Suppressor macrophage (primary cell): ENCODE results near the gene ABLIM1.

Source experiments
- DNase-seq, 4 experiments: peaks; one replicate each; pipeline ENCODE4 v3.0.0-alpha.2; 2020 to 2022

Gene ABLIM1

DNA sequence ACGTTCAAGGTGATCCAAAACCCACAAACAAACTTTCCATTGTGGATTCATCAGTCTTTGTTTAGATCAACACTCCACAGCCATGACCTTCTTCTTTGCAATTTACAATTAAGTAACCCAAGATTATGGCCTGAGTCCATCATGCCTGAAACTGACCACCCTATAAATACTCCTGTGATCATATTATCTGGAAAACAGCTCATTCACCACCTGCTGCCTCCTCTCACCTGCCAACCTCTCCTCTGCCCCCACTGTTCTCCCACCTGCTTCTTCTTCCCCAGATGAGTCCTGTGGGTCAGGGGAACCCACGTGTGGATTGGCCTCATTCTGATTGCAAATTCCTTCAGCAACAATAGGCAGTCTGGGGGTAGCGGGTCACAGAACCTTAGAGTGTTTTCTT, 81.4 kb downstream of the ABLIM1 start:
- DNase-seq = no peak

DNA sequence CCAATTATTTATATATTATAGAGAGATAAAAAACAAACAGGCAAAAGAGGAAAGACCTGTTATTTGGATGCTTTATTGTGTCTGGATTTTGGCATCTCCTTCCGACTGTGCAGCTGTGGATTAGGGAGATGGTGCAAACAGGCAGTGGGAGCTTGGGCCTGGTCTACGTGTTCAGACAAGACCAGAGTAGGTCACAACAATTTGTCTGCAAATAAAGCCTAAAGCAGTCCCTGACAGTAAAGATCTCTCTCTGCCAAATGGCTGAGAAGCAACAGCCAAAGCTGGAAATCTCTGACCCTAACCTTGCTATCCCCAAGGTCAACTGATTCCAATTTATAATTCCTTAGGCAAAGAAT, 82.0 kb downstream of the ABLIM1 start:
- DNase-seq = no peak

DNA sequence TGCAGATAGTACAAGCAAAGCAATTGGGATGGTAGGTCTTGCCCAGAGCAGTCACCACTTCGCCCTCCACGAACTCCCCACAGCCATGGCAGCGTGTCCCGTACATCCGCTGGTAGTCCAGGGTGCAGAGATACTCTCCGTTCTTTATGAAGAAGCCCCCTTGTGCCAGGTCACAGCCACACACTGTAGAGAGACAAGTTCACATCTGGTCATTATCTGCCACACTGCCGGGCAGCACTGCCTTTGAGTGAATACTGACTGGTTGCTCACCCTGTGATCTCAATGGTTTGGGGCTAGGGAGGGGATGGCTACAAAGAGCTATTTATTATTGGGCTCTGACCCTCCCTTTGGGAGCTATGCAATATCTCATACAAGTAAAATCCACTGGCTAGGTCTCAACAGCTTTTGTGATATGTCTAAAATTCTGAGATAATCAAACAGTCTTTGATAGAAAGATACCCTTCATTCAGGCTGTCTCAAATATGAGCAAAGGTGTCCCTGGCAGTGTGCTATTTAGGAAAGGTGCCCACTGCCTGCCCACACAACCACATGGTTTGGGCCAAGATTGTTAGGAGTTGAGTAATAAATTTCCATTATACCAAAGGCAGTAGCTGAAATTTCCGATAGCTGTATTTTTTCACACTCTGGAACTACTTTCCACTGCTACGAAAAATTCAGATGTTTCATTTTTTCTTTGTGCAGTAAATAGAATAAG, 82.5 kb downstream of the ABLIM1 start:
- DNase-seq = no peak

DNA sequence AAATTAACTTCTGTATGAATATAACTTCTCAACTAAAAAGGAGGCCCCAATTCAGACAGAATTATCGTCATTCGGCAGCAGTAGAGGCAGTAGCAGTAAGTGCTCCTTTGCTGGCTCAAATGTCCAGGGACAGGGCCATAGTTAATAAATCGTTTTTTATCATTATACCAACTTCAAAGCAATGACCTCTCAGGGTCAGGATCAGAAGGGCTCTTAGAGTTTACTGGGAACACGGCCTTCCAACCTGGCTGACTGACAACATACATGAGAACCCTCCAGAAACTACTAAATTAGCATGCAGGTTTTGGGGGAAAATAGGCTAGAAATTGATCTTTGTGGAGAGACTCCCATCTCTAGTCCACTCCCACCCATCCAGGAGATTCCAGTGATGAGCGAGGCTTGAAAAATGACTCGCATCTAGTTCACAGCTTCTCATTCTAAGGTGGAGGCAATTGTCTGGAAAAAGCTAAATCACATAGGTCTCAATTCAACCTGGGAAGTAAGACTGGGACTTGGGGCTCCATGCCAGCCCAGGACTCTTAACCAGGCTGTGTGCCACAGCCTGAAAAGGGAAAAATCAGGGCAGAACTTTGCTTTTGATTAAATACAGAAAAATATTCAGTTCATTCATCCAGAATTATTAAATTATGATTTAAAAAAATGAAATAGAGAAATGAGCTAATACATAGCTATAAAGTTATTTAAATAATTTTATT, 84.6 kb downstream of the ABLIM1 start:
- DNase-seq = no peak

DNA sequence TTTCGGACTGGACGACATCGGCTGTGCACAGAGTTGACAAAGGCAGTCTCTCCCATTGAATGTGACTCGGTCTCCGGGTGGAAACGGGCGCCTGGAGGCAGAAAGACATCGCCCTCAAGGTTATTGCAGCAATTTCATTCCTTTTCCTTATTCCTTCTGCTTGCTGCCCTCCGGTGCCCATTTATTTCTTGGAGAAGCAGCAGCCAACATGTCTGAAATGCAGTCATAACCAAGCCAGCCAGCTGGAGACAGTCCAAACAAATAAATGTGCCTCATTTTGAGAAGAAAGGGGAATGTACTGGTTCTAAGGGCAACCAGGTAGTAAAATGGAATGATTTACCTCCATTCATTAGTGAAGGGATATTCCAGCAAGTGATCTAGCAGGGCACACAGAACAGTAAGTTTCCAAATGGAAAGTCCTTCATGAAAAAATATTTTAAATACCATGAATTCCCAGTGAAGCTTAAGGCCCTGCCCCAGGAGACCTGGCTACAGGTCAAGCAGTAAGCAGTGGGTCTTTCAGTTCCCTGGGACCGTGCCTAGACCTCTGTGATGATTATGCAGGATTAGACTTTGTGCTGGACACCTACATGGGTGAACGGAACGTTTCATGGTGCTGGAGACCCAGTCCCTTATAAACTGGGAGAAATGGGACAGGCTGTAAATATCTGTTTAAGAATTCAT, 86.6 kb downstream of the ABLIM1 start:
- no peak for DNase-seq

DNA sequence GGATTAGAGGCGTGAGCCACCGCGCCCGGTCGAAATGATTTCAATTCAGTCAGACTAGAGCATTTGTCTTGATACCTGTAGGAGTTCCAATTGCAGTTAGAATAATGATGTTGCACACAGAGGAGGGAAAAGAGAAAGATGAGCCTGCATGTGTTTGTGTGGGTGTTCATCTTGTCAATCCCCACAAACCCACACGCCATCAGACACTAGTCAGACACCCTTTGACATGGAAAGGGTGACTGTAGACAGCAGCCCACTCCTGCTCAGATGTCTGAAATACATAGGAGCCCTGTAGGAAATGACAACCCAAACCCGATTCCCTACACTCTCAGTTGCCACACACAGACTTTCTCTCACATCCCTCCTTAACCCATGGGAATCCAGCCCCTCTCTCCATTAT, 92.0 kb downstream of the ABLIM1 start:
- peak in 3 of 4 experiments; percentile 15 to 46 (median 16) for DNase-seq

DNA sequence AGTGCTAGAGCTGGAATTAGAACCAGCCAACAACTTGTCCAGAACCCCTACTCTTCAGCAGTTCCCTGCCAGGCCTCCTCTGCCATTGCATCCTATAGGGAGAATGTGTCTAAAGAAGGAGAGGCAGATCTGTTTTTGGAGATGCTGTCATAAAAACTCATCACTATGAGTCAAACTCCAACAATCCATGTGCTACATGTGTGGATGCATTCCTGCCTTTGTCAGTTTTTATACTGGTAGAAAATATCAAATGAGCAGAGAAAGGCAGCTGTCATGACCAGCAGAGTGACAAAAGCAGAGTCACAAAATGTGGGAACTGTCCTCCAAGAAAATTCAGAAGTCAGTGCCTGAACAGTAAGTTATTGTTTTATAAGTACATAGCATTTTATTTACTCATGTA, 93.0 kb downstream of the ABLIM1 start:
- DNase-seq = peak in 1 of 4 experiments; percentile 3

DNA sequence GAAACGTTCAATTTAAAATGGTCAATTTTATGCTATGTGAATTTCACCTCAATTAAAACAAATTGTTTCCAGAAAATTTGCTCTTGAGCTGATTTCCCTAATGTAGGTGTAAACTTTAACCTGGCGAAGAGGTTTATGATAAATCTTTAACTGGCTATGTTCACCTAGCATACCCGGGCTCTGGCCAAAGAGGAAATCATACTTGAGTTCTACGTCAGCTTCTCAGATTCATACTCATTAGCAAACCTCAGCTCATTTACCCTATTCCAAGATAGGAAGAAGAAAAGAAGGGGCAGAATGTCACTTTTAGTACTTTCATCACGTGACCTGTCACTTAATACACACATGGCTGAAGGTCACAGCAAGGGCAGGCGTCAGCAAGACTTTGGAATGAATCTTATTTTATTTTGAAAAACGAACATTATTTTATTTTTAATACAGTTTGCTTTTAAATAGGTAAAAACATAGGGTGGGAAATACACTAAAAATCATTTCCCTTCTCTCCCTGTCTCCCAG, 97.0 kb downstream of the ABLIM1 start:
- DNase-seq = no peak

DNA sequence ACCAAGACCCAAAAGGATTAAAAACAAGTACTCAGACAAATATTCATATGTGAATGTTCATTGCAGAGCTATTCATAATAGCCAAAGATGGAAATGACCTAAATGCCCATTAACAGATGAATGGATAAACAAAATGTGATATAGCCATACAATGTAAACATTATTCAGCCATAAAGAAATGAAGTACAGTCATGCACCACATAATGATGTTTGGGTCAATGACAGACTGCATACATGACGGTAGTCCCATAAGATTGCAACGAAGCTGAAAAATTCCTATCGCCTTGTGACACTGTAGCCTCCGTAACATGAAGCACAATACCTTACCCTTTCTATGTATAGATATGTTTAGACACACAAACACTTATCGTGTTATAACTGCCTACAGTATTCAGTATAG, 97.9 kb downstream of the ABLIM1 start:
- DNase-seq = no peak

DNA sequence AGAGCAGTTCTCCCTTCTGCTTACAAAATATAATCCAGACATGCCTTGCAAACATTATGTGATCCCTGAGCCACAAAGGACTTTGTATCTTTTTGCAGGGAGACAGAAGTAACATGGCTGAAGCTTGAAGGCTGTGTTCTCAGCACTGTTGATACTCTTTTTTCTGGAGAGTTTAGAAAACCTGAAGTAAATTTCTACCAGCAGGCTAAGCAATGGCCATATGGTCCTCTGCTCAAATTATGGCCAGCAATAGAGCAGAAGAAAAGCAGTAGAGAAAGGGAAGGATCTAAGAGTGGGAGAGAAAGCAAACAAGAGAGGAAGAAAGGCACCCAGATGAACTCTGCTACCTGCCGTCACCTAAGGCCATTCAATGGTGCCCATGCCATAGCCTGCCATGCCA, 98.4 kb downstream of the ABLIM1 start:
- DNase-seq = no peak

DNA sequence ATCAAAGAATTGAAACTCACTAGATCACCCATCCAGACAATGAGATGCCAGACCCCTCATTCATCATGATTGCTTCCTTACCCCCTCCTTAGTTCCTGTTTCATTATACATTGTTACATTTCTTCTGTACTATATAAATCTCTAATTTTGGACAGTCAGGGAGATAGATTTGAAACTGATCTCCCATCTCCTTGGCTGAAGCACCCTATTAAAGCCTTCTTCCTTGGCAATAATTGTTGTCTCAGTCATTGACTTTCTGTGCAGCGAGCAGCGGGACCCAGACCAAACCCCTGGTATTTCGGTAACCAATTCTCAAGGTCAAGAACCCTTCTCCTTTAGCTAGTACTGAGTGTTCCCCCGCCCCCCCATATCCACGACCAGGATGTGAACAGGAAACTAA, 100.2 kb downstream of the ABLIM1 start:
- no peak for DNase-seq

DNA sequence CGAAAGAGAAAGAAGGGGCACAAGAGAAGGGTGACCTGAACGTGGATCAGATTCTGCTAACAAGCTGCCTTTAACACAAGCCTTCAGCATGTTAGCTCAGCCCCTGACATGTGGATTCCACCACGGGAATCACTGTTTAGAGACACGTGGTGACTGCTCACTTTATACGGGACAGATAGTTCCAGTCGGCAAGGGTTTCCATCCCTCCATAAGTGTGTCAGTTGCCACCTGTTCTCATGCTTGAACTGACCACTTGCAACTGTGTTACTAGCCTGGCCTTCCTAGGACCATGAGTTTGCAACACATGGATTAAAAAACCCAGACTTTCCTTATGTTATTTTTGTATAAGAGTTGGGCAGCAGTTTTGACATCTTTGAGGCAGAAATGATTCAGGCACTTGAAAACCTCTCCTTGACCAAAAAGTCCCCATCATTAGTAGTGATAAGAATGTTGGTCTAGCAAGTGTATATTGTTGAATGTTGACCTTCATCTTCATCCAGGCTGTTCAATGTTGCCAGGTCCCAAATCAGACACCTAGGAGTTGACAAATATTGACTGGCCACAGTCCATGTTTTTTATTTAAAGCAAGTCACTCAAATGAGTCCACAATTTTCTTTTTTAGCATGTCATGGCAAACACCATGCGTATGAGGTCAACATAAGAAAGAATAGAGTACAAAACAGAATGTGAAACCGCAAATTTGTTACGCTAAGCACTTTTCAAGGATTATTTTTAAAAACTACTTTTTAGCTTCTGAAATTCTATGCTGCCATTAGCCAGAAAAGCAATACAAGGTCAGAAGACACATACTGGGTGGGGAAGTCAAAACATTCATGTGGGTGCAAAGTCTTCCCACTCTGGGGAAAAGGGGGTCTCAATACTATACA, 101.6 kb downstream of the ABLIM1 start:
- DNase-seq = no peak

DNA sequence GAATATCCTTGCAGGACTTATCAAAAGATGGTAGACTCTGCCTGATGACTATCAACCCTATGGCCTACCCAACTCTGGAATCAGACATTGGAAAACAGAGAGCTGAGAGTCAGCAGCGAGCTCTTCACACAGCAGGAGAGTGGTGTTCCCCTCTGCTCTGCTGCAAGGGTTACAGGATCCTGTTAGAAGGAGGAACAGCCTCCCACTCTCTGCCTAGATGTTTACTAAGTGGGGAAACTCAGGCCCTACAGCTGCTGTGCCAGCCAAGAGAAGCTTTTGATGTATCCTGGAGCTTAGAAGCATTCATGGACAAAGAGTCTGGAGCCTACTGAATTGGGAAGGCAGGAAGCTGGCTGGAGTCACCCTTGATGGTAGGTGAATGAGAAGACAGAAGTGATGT, 104.6 kb downstream of the ABLIM1 start:
- DNase-seq = peak in 2 of 4 experiments; percentile 52

DNA sequence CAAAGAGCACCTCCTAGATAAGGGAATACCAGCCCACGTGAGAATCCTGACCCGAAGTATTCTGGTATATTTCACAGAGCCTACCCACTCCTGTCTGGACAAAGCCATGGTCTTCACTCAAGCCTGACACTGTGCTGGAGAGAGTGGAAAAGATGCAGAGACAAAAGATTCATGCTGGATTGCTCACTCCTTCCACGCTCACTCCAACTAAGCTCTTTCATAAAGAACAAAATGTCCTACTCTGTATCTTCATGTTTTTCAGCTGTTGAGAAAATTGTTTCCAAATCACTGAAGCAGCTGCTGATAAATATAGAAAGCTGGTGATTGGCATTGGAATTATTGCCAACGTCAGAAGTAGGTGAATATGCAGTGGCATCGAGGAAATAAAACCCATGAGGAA, 106.0 kb downstream of the ABLIM1 start:
- DNase-seq = no peak

DNA sequence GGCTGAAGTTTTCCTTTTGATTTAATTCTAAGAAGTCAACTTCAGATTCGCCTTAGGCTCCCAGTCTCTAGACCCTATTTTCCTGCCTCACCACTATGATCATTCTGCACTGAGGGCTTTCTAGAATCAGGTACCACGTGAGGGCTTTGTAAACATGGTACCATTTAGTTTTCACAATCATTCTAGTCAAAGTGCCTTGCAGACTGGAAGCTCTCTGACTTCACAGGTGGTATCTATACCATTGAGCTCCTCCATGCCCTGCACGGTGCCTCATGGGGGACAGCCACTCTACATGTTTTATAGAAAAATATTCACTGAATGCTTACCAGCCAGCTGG, 106.5 kb downstream of the ABLIM1 start:
- DNase-seq = no peak

DNA sequence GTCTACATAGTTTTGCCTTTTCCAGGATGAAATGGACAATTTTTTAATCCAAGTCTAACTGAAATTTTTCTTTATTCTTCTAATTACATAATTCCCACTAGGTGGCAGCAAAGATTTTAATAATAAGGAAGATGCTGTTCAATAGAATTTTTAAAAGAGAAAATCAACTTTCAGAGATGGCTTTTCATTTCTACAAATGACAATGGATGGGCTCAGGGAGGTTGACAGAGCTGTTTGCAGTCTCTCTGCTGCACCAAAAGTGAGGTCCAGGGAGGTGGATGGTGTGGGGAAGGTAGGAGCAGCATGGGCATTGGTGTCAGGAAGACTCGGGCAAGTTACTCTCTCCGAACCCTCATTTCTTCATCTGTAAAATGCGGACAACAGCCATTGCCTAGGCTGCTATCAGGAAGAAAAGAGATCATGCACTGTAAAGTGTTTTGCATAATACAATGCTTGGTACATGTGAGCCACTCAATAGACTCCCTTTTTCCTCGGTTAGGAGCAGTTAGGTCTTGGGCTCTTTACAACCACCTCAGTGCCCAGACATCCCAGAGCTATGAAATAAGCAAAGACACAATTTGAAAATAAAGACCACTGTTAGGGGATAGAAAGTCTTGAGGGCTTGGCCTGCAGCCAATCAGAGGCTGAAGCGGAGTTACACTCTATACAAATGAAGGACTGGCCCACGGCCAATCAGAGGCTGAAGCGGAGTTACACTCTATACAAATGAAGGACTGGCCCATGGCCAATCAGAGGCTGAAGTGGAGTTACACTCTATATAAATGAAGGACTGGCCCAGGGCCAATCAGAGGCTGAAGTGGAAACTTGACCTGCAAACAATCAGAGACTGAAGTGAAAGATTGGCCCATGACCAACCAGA, 107.1 kb downstream of the ABLIM1 start:
- DNase-seq = peak in 2 of 4 experiments; percentile 63 to 80

DNA sequence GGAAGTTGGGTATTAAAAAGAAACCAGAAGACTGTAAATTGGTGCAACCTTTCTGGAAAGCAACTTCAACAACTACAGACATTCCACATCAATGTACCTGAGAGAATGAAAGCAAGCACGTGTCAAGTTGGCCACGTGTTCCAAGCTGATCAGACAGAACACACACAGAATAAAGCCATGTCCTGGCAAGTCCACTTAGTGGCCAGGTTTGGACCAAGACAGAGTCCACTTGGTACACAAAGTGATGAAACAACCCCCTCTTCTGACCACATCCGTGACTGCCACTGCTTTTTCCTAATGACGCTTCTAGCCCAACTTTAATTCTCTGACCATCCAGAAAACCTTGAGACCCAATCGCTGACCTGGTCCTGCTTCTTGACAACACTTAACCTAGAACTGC, 109.4 kb downstream of the ABLIM1 start:
- peak in 3 of 4 experiments; percentile 12 to 39 (median 14) for DNase-seq

DNA sequence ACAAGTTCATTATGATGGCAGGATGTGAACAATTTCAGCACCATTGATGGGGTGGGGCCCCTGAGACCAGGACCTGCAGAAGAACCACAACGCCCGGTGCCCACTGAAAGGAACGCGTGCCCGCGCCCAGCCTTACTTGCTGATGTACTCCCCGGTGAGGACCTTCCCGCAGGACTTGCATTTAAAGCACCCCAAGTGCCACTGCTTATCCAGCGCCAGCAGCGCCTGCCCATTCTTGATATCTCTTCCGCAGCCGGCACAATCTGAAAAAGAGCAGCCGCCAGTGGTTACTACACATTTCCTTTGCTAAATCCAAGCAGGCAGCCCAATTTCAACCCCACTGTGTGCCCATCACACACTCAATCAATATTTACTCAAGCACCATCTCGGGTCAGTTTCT, 110.6 kb downstream of the ABLIM1 start:
- DNase-seq = no peak

DNA sequence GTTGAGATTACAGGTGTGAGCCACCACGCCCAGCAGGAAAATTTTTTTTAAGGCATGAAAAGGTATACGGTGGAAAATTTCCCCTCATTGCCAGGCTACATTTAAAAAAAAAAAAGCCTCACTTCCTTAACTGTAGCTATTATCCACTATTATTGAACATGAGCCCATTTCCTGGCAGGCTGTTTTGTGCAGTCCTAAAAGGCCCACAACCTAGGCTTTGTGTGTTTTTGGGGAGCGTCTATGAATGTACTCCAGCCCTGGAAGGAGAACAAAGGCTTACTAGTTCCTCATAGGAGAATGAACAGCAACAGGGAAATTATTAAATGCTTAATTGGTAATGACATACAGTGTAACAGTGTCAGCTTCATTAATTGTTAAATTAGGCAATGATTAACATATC, 111.0 kb downstream of the ABLIM1 start:
- DNase-seq = no peak

DNA sequence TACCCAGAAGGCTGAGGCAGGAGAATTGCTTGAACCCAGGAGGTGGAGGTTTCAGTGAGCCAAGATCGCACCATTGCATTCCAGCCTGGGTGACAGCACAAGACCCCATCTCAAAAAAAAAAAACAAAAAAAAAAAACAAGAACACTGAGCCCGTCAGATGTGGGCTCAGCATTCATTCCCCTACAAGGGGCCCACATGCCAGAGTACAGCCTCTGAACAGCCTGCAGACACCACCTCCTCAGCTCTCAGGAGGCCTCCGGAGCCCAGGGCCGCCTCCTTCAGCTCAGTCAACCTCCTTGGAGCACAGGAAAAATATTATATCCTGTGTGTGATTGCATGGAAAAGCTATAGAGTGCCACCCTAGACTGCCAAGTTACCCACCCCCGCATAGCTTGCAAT, 112.3 kb downstream of the ABLIM1 start:
- DNase-seq = no peak

DNA sequence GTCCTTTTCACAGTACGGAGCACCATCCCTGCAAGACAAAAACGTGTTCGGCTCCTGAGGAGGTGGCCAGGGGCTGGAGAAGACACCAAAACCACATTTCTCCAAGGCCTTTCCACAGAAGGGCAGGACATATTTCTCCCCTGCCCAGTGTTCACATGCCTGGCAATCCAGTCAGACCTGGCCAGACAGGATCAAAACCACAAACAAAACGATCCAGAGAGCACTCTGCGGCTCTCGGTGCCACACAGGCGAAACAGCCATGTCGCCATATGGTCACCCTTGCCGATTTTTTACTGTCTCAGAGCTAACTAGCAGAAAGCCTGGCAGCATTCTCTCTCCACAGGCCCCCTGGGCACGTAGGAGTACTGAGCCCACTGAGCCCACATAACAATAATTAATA, 113.0 kb downstream of the ABLIM1 start:
- no peak for DNase-seq
